GM21447 (cell line): Measurements from ENCODE around the gene ARID3B.
"Not testable (repeated sequence)": the region's sequence is repeated elsewhere in the genome, so short reads cannot be mapped to it uniquely, and the experiment has no call there.

Experiments
- ATAC-seq: cut with Tn5 transposase; IDR thresholded peaks from one replicate; pipeline ENCODE4 v1.9.1; 2021; ENCODE audit not compliant: unreplicated experiment

The ARID3B gene

DNA sequence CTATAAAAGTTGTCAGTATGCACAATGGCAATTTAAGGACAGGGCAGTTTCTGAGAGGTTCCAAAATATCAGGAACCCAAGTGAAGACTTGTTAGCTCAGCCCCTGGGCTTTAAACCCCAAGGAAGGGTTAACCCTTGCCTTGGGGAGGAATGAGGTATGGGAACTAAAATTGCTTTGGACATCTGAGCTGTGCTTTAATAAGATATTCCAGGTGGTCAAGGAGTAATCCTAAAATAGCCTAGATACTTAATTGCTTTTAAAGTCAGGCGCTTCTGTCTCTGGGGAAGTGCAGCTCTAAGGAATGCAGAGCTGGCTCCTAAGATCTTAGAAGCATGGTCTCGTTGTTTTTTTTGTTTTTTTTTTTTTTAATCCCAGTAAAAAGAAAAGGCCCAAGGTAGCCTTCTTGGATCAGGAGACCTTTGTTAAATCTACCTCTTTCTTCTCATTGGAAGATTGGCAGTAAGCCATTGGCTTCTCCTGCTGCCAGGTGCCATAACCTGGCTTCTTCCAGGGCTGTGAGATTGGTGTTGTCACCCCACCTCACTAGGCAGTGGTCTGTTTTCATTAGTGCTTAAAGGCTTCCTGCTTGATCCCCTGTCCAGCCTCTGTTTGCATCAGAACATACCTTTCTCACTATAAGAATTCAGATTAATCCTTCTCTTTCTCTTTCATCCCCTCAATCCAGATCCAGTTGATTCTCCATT lies 24.5 kb downstream of the ARID3B start:
- no peak for ATAC-seq

DNA sequence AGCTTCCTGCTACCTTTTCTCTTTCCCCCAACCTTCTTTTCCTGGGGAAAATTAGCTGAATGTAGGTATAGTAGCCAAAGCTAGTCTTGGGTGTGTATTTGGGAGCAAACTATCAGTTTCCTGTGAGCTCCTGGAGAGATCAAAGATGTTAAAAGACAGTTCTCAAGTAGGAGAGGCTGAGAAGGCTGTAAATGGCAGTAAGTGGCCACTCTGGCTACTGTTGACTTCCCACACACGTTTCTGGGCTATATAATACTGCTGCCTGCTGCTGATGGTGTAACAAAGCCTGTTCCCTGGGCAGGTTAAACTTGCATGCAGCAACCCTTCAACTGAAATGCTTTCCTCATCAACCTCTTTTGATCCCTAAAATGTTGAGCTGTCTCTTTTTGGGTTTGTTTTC lies 27.6 kb downstream of the ARID3B start:
- no peak for ATAC-seq

- ATAC-seq, result no peak
These were observed 28.7 kb downstream of the ARID3B start for GRCh38 chr15:74569731-74570070.

GRCh38 chr15:74571191-74571590 lies 30.2 kb downstream of the ARID3B start:
- no peak for ATAC-seq

DNA sequence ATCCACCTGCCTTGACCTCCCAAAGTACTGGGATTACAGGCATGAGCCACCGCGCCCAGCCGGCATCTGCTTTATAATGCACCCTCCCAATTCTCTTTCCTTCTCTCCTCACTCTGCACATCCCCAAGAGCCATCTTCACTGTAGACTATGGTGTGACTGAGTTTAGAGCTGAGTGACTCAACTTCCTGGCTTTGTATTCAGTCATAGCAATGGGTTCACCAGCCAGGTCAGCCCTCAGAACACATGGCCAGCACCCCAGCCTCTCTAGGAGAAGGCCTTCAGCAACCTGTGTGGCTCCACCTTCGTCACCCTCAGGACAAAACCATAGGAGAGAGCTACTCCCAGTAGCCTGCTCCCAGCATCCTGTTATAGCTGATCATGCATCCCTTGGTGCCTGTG lies 33.0 kb downstream of the ARID3B start:
- ATAC-seq, result no peak

GRCh38 chr15:74578496-74578994 lies 37.5 kb downstream of the ARID3B start:
- ATAC-seq, result no peak

- ATAC-seq, result no peak
These were observed 38.0 kb downstream of the ARID3B start for GRCh38 chr15:74579001-74579400.

- ATAC-seq, result no peak
These were observed 39.7 kb downstream of the ARID3B start for GRCh38 chr15:74580538-74581350.

GRCh38 chr15:74584204-74584603 lies 43.2 kb downstream of the ARID3B start:
- no peak for ATAC-seq

GRCh38 chr15:74584779-74585178 lies 43.8 kb downstream of the ARID3B start:
- no peak for ATAC-seq

GRCh38 chr15:74585191-74585590 lies 44.2 kb downstream of the ARID3B start:
- no peak for ATAC-seq

- ATAC-seq, result no peak
These were observed 44.8 kb downstream of the ARID3B start for GRCh38 chr15:74585857-74586256.

GRCh38 chr15:74589826-74590225 lies 48.8 kb downstream of the ARID3B start:
- ATAC-seq, result no peak

GRCh38 chr15:74592222-74592621 lies 51.2 kb downstream of the ARID3B start:
- ATAC-seq, result no peak

GRCh38 chr15:74593122-74593521 lies 52.1 kb downstream of the ARID3B start:
- no peak for ATAC-seq

DNA sequence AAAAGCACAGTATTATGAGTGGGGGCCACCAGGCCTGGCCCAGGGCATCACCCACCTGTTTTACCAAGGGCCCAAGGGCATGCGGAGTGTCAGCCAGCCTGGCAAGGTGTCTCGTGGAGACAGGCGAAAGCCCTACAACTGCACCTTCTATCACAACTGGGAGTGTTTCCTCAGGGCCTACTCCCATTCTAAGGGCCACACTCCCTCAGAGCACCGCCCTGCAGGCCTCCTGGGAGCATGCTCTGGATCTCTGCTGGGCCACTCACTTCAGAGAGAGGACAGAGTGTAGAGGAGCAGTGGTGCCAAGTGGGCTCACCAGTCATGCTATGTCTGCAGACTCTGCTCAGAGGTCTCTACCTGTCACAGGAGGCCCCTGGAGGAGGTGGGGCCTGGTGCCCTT lies 53.4 kb downstream of the ARID3B start:
- no peak for ATAC-seq

GRCh38 chr15:74595271-74595670 lies 54.3 kb downstream of the ARID3B start:
- no peak for ATAC-seq

DNA sequence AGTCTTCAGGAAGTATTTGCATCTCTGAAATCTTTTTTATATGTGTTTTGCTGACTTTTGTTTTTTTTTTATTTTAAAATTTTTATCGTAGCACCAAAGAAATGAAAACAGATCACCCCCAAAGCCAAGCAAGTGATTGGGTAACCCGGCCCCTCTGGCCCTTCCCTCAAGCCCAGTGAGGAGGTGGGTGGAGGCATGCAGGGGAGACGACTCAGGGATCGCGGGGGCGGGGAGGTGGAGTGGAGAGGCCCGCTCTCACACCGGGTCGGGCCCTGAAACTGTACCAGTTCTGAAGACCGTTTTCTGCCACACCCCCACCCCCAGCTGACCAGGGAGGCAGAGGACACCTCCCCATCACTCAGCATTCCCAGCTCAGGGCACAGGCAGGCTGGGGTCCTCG lies 55.7 kb downstream of the ARID3B start:
- not testable (repeated sequence) for ATAC-seq

GRCh38 chr15:74597146-74597705 lies 56.2 kb downstream of the ARID3B start:
- not testable (repeated sequence) for ATAC-seq

GRCh38 chr15:74598126-74598842 lies 57.3 kb downstream of the ARID3B start:
- ATAC-seq, result peak; percentile 90

DNA sequence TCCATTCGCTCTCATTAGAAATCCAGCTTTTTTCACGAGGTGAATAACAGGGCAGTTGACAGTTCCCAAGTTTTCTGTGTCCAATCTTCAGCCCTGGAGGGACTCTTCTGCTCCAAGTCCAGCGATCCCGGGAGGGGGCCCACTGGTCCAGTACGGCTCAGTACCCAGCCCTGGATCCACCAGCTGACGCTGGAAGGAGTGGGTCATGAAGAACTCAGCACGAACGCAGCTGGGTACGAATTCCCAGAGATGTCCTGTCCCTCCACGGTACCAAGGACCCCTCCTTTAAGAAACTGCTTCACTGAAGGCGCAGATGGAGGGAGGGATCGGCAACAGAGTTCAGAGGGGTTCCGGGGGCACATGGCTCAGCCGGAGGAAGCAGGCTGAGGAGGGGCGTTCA lies 58.1 kb downstream of the ARID3B start:
- no peak for ATAC-seq
